ENCODE data around the gene ITGB1. TPM values are rescaled to one million over a fixed set of nuclear protein-coding genes. Genes with fewer than 3 reads are reported as not detected.
A peak's percentile ranks its signal among the peaks of the same experiment; 100 is the strongest.

Gene ITGB1
- total RNA-seq, 1 donor: 2,201 TPM

- DNase-seq (ENCODE audit: low read depth): no peak
- no peak for TF ChIP-seq CTCF (IDR thresholded peaks at IDR 0.05; ENCODE audit: insufficient read depth, low read length)
- no peak overlapping the region for H3K4me3 ChIP-seq (ENCODE audit: low read depth, low read length)
These were observed 14.6 kb downstream of the ITGB1 start for GRCh38 chr10:32943395-32943794.

GRCh38 chr10:32942081-32942480 is 15.9 kb downstream of the ITGB1 start:
- TF ChIP-seq CTCF (IDR thresholded peaks at IDR 0.05; ENCODE audit: insufficient read depth, low read length): no peak

GRCh38 chr10:32941357-32941756 is 16.7 kb downstream of the ITGB1 start:
- no peak overlapping the region for H3K4me3 ChIP-seq (ENCODE audit: low read depth, low read length)
- TF ChIP-seq CTCF (IDR thresholded peaks at IDR 0.05; ENCODE audit: insufficient read depth, low read length): no peak
- peak; percentile 56 for DNase-seq (ENCODE audit: low read depth)

More at GRCh38 chr10:32942081-32942480, 15.9 kb downstream of the ITGB1 start:
- no peak overlapping the region for H3K4me3 ChIP-seq (ENCODE audit: low read depth, low read length)
- DNase-seq (ENCODE audit: low read depth): no peak

GRCh38 chr10:32940321-32941301 is 17.4 kb downstream of the ITGB1 start:
- H3K4me3 ChIP-seq (ENCODE audit: low read depth, low read length): no peak overlapping the region
- DNase-seq (ENCODE audit: low read depth): no peak
- TF ChIP-seq CTCF (IDR thresholded peaks at IDR 0.05; ENCODE audit: insufficient read depth, low read length): no peak

GRCh38 chr10:32939296-32940111 is 18.5 kb downstream of the ITGB1 start:
- no peak overlapping the region for H3K4me3 ChIP-seq (ENCODE audit: low read depth, low read length)
- TF ChIP-seq CTCF (IDR thresholded peaks at IDR 0.05; ENCODE audit: insufficient read depth, low read length): no peak
- DNase-seq (ENCODE audit: low read depth): no peak

- no peak overlapping the region for H3K4me3 ChIP-seq (ENCODE audit: low read depth, low read length)
- no peak for TF ChIP-seq CTCF (IDR thresholded peaks at IDR 0.05; ENCODE audit: insufficient read depth, low read length)
- DNase-seq (ENCODE audit: low read depth): no peak
These were observed 19.4 kb downstream of the ITGB1 start for GRCh38 chr10:32938554-32939061.
